HCT116 (cell line): ENCODE measurements around the gene MEG3. TPM values are rescaled to one million over a fixed set of nuclear protein-coding genes. Genes with fewer than 3 reads are reported as not detected.

Experiments used
- ATAC-seq: fragments of 200-7000 bp; cut with Tn5 transposase; 2 replicates; pipeline ENCODE4 v1.9.1; 2020; ENCODE audit warnings: mild to moderate bottlenecking, moderate library complexity
- BruUV-seq: library from RNA; stranded (reverse); fragments of 400-500 nt; replicated peaks from 2 replicates; lab custom pipeline; 2021; lab: Mats Ljungman, UMichigan
- CTCF ChIA-PET: fragments of 300-600 bp; sonication (Branson Sonifier 250); formaldehyde crosslinking; loops from one replicate; lab custom pipeline; 2021; ENCODE audit warnings: antibody characterized with exemption; lab: Charles Lee
- POLR2A ChIA-PET: fragments of 300-600, 350-600 bp; sonication (Branson Sonifier 250); formaldehyde crosslinking; loops from one replicate; lab custom pipeline; 2021; ENCODE audit warnings: antibody characterized with exemption; lab: Charles Lee
- RAD21 ChIA-PET, 2 experiments: fragments of 300-600 bp; sonication (Branson Sonifier 250); formaldehyde crosslinking; loops; one replicate each; lab custom pipeline; 2023; ENCODE audit warnings: low total read pairs in 2 of 2; ENCODE audit not compliant: uncharacterized antibody in 2 of 2, unreplicated experiment in 2 of 2, low non-redundant PET in 1 of 2; lab: Charles Lee
- DNase-seq: peaks from one replicate; pipeline ENCODE4 v3.0.0-alpha.2; 2010; ENCODE audit warnings: low read depth, low spot score
- H2AFZ ChIP-seq: fragments of 200-600 bp; shearing (Covaris generic), sonication (generic); 2 replicates; pipeline ENCODE4 v1.6.1; 2017; ENCODE audit warnings: low read depth, mixed run types, mixed read lengths, antibody characterized with exemption, low read length; ENCODE audit not compliant: poor library complexity, severe bottlenecking
- H3K27ac ChIP-seq: 2 replicates; pipeline ENCODE4 v1.5.1; 2012; ENCODE audit warnings: low read depth, low read length
- H3K27me3 ChIP-seq: fragments of 200-600 bp; sonication (generic); 2 replicates; pipeline ENCODE4 v1.6.1; 2016; ENCODE audit warnings: mixed run types, low read length, mixed read lengths; ENCODE audit not compliant: insufficient read depth
- H3K36me3 ChIP-seq, 2 experiments: fragments of 200-500 bp in 1 of 2; fragments of 200-600 bp in 1 of 2; sonication (Bioruptor generic) in 1 of 2; sonication (generic) in 1 of 2; 2 replicates each; pipeline versions ENCODE4 v1.5.1 to v1.6.1; 2014 to 2016; ENCODE audit warnings: low read length in 2 of 2, inconsistent platforms in 1 of 2, mixed read lengths in 1 of 2, mixed run types in 1 of 2; ENCODE audit not compliant: insufficient read depth in 2 of 2, control insufficient read depth in 1 of 2
- H3K4me1 ChIP-seq, 2 experiments: fragments of 200-600 bp in 1 of 2; sonication (generic) in 1 of 2; 2 replicates each; pipeline versions ENCODE4 v1.5.1 to v1.6.1; 2012 to 2017; ENCODE audit warnings: low read length in 2 of 2, inconsistent platforms in 1 of 2, mild to moderate bottlenecking in 1 of 2, mixed read lengths in 1 of 2, mixed run types in 1 of 2, moderate library complexity in 1 of 2; ENCODE audit not compliant: insufficient read depth in 2 of 2, control insufficient read depth in 1 of 2
- H3K4me2 ChIP-seq: fragments of 200-600 bp; sonication (generic); 2 replicates; pipeline ENCODE4 v1.6.1; 2017; ENCODE audit warnings: mixed run types, low read length, mixed read lengths
- H3K4me3 ChIP-seq, 2 experiments: fragments of 200-600 bp in 1 of 2; sonication (generic) in 1 of 2; replicated peaks in 1 of 2; 2 replicates each; pipeline ENCODE4 v1.5.1; 2011 to 2016; ENCODE audit warnings: low read length in 2 of 2, control low read depth in 1 of 2, low read depth in 1 of 2, mild to moderate bottlenecking in 1 of 2, mixed read lengths in 1 of 2, mixed run types in 1 of 2
- H3K79me2 ChIP-seq: fragments of 200-600 bp; sonication (generic); 2 replicates; pipeline ENCODE4 v1.6.1; 2017; ENCODE audit warnings: mild to moderate bottlenecking, mixed run types, low read length, moderate library complexity, mixed read lengths; ENCODE audit not compliant: insufficient read depth
- H3K9ac ChIP-seq: fragments of 200-600 bp; sonication (generic); 2 replicates; pipeline ENCODE4 v1.6.1; 2016; ENCODE audit warnings: low read length, mixed read lengths
- H3K9me2 ChIP-seq: fragments of 200-600 bp; sonication (generic), shearing (Covaris generic); 2 replicates; pipeline ENCODE4 v1.6.1; 2017; ENCODE audit warnings: mixed run types, mild to moderate bottlenecking, moderate library complexity; ENCODE audit not compliant: insufficient read depth
- H3K9me3 ChIP-seq, 2 experiments: fragments of 200-500 bp in 1 of 2; fragments of 200-600 bp in 1 of 2; sonication (Bioruptor generic) in 1 of 2; sonication (generic) in 1 of 2; 2 replicates each; pipeline ENCODE4 v1.6.1; 2014 to 2017; ENCODE audit warnings: low read length in 2 of 2, mixed read lengths in 2 of 2, inconsistent platforms in 1 of 2, low read depth in 1 of 2, mild to moderate bottlenecking in 1 of 2, mixed run types in 1 of 2, moderate library complexity in 1 of 2; ENCODE audit not compliant: control insufficient read depth in 1 of 2, insufficient read depth in 1 of 2
- H4K20me1 ChIP-seq: fragments of 200-600 bp; sonication (generic), shearing (Covaris generic); 2 replicates; pipeline ENCODE4 v1.6.1; 2017; ENCODE audit warnings: mixed run types, mild to moderate bottlenecking, moderate library complexity; ENCODE audit not compliant: insufficient read depth
- CBX3 ChIP-seq: IDR thresholded peaks from 2 replicates; pipeline ENCODE4 v1.6.1; 2012; ENCODE audit warnings: low read depth
- CEBPB ChIP-seq: IDR thresholded peaks from 2 replicates; pipeline ENCODE4 v1.6.1; 2012; ENCODE audit warnings: low read depth
- EGR1 ChIP-seq: IDR thresholded peaks from 2 replicates; pipeline ENCODE4 v1.6.1; 2012; ENCODE audit warnings: low read depth
- EZH2 ChIP-seq: fragments of 200-600 bp; sonication (generic); IDR thresholded peaks from 2 replicates; pipeline ENCODE4 v1.6.1; 2017; ENCODE audit warnings: antibody characterized with exemption, mixed run types
- FOSL1 ChIP-seq: IDR thresholded peaks from 2 replicates; pipeline ENCODE4 v1.6.1; 2012; ENCODE audit warnings: low read depth
- JUND ChIP-seq: IDR thresholded peaks from 2 replicates; pipeline ENCODE4 v1.6.1; 2012
- POLR2A ChIP-seq: IDR thresholded peaks from 2 replicates; pipeline ENCODE4 v1.7.0; 2011; ENCODE audit warnings: borderline replicate concordance; ENCODE audit not compliant: insufficient read depth, insufficient read length; ENCODE audit errors: extremely low read depth
- RAD21 ChIP-seq: IDR thresholded peaks from 2 replicates; pipeline ENCODE4 v1.6.1; 2012; ENCODE audit warnings: low read depth, mild to moderate bottlenecking
- SRF ChIP-seq: IDR thresholded peaks from 2 replicates; pipeline ENCODE4 v1.6.1; 2012; ENCODE audit warnings: low read depth
- ZNF274 ChIP-seq: fragments of 200-500 bp; sonication (Bioruptor generic); IDR thresholded peaks from 2 replicates; pipeline ENCODE4 v1.6.1; 2014; ENCODE audit warnings: mild to moderate bottlenecking, low read depth, low read length, inconsistent platforms
- intact Hi-C: fragments of 100-400 bp; cut with micrococcal nuclease; formaldehyde crosslinking; loops from 2 replicates; pipeline ENCODE4 v1.10.0; 2022
- total RNA-seq: library from RNA; stranded (reverse); gene quantifications from one replicate; pipeline ENCODE4 v1.2.1, GENCODE V29; 2021; ENCODE audit not compliant: unreplicated experiment
- TF ChIP-seq, protein P1 (sequence below): IDR thresholded peaks from 2 replicates; pipeline ENCODE4 v1.6.1; 2011; ENCODE audit warnings: mild to moderate bottlenecking, low read length, moderate library complexity; ENCODE audit not compliant: insufficient replicate concordance; ENCODE audit errors: extremely low read depth
- TF ChIP-seq, protein P2 (sequence below): IDR thresholded peaks from 2 replicates; pipeline ENCODE4 v1.6.1; 2012
- TF ChIP-seq, protein P3 (sequence below): IDR thresholded peaks from 2 replicates; pipeline ENCODE4 v1.6.1; 2012
- TF ChIP-seq, protein P4 (sequence below), 3 experiments: fragments of 200-600 bp in 1 of 3; sonication (generic) in 1 of 3; IDR thresholded peaks in 2 of 3; conservative IDR thresholded peaks in 1 of 3; 2 replicates each; pipeline ENCODE4 v1.5.1; 2012 to 2017; ENCODE audit warnings: low read depth in 2 of 3, low read length in 2 of 3, antibody characterized with exemption in 1 of 3, borderline replicate concordance in 1 of 3, control low read depth in 1 of 3, mild to moderate bottlenecking in 1 of 3, mixed read lengths in 1 of 3, mixed run types in 1 of 3, moderate library complexity in 1 of 3; ENCODE audit not compliant: insufficient read depth in 1 of 3

MEG3 gene
- total RNA-seq, 1 experiment from 2014 or later = 2.5 TPM

DNA sequence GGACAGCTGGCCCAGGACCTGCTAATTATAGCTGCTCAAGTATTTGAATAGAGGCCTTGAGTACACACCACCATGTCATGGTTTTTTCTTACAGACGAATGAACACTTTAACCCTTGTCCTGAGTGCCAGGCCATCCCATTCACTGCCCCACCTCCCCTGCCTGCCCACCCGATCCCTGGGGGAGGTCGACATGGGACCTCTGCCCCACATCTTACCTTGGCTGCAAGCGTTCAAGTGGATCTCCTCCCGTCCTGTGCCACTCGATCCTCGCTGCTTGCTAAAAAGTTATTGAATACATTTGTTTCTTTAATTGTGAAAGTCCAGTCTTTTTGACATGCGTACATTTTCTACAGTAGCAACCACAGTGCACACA lies 67.3 kb downstream of the MEG3 start:
- ChIA-PET RAD21 (no interaction called here), CTCF (no interaction called here)
- no peaks in the 10 kb centered on the region for H4K20me1 ChIP-seq
- no peaks in the 10 kb centered on the region for H3K9me3 ChIP-seq
- ATAC-seq = no peak
- H3K79me2 ChIP-seq = no peaks in the 10 kb centered on the region
- H3K4me1 ChIP-seq = no peaks in the 10 kb centered on the region
- no peak overlapping the region for H3K4me3 ChIP-seq
- H2AFZ ChIP-seq = no peak overlapping the region
- DNase-seq = no peak
- H3K27me3 ChIP-seq = no peaks in the 10 kb centered on the region
- H3K36me3 ChIP-seq = no peaks in the 10 kb centered on the region
- H3K9ac ChIP-seq = no peak overlapping the region
- H3K4me2 ChIP-seq = no peak overlapping the region
- TF ChIP-seq FOSL1 (no peak), ZNF274 (no peak), POLR2A (no peak), RAD21 (no peak), CEBPB (no peak), EZH2 (no peak), SRF (no peak), JUND (no peak), CBX3 (no peak), EGR1 (no peak)
- TF ChIP-seq, protein P1, sequence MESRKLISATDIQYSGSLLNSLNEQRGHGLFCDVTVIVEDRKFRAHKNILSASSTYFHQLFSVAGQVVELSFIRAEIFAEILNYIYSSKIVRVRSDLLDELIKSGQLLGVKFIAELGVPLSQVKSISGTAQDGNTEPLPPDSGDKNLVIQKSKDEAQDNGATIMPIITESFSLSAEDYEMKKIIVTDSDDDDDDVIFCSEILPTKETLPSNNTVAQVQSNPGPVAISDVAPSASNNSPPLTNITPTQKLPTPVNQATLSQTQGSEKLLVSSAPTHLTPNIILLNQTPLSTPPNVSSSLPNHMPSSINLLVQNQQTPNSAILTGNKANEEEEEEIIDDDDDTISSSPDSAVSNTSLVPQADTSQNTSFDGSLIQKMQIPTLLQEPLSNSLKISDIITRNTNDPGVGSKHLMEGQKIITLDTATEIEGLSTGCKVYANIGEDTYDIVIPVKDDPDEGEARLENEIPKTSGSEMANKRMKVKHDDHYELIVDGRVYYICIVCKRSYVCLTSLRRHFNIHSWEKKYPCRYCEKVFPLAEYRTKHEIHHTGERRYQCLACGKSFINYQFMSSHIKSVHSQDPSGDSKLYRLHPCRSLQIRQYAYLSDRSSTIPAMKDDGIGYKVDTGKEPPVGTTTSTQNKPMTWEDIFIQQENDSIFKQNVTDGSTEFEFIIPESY = no peak
- TF ChIP-seq, protein P2, sequence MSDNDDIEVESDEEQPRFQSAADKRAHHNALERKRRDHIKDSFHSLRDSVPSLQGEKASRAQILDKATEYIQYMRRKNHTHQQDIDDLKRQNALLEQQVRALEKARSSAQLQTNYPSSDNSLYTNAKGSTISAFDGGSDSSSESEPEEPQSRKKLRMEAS = no peak
- TF ChIP-seq, protein P3, sequence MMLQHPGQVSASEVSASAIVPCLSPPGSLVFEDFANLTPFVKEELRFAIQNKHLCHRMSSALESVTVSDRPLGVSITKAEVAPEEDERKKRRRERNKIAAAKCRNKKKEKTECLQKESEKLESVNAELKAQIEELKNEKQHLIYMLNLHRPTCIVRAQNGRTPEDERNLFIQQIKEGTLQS = no peak
- TF ChIP-seq, protein P4, sequence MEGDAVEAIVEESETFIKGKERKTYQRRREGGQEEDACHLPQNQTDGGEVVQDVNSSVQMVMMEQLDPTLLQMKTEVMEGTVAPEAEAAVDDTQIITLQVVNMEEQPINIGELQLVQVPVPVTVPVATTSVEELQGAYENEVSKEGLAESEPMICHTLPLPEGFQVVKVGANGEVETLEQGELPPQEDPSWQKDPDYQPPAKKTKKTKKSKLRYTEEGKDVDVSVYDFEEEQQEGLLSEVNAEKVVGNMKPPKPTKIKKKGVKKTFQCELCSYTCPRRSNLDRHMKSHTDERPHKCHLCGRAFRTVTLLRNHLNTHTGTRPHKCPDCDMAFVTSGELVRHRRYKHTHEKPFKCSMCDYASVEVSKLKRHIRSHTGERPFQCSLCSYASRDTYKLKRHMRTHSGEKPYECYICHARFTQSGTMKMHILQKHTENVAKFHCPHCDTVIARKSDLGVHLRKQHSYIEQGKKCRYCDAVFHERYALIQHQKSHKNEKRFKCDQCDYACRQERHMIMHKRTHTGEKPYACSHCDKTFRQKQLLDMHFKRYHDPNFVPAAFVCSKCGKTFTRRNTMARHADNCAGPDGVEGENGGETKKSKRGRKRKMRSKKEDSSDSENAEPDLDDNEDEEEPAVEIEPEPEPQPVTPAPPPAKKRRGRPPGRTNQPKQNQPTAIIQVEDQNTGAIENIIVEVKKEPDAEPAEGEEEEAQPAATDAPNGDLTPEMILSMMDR (IDR thresholded peaks at IDR 0.05 in 2 of 3, conservative IDR thresholded peaks at IDR 0.05 in 1 of 3; ENCODE audit: borderline replicate concordance in 1 of 3, insufficient read depth in 1 of 3, low read depth in 2 of 3, low read length in 2 of 3) = no peak
- TF ChIP-seq, all 23 proteins: peak for 0
- POLR2A ChIA-PET = no interaction called here
- H3K27ac ChIP-seq = no peak overlapping the region
- no TSS peak for BruUV-seq
- intact Hi-C loops = no loop called here
- H3K9me2 ChIP-seq = no peaks in the 10 kb centered on the region
